C4-2B (cell line): ENCODE measurements around the gene MICAL2.

ENCODE experiments used
- H3K27ac ChIP-seq: fragments of 450-650 bp; 2 replicates; pipeline ENCODE4 v1.5.1; 2017
- CTCF ChIP-seq: fragments of 450-650 bp; conservative IDR thresholded peaks from 2 replicates; pipeline ENCODE4 v1.5.1; 2017; ENCODE audit warnings: mild to moderate bottlenecking
- ZFX ChIP-seq: fragments of 450-650 bp; IDR thresholded peaks from 2 replicates; pipeline ENCODE4 v1.6.1; 2017

MICAL2 gene

GRCh38 chr11:12303421-12304149 lies 193.2 kb downstream of the MICAL2 start:
- TF ChIP-seq CTCF (no peak), ZFX (no peak)
- no peak overlapping the region for H3K27ac ChIP-seq

- no peak overlapping the region for H3K27ac ChIP-seq
- TF ChIP-seq ZFX (no peak), CTCF (no peak)
These were observed 196.4 kb downstream of the MICAL2 start for GRCh38 chr11:12306830-12307229.

- H3K27ac ChIP-seq: no peak overlapping the region
- TF ChIP-seq ZFX (no peak), CTCF (no peak)
These were observed 201.7 kb downstream of the MICAL2 start for GRCh38 chr11:12312132-12312531.
